ENCODE data around the gene INHA.

The INHA gene

DNA sequence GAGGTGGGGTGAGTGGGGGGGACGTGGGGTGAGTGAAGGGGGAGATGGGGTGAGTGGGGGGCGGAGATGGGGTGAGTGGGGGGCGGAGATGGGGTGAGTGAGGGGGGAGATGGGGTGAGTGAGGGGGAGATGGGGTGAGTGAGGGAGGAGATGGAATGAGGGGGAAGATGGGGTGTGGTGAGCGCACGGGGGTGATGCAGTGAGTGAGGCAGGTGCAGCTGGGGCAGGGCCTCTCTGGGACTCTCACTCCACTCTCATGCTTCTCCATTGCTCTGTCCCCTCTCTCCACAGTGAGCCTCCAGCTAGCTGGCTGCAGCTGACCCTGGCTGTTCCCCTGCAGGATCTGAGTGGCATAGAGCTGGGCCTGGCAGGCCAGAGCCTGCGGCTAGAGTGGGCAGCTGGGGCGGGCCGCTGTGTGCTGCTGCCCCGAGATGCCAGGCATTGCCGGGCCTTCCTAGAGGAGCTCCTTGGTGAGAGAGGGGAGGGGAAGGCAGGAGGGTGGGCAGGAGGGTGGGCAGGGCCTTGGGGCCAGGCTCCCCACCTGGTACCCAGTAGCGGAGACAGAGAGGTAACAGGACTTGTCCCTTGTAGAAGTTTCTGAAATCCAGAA lies 41.5 kb downstream of the INHA start:
- H4K20me1 ChIP-seq (ENCODE audit: insufficient read depth, low read length) = no peaks in the 10 kb centered on the region

DNA sequence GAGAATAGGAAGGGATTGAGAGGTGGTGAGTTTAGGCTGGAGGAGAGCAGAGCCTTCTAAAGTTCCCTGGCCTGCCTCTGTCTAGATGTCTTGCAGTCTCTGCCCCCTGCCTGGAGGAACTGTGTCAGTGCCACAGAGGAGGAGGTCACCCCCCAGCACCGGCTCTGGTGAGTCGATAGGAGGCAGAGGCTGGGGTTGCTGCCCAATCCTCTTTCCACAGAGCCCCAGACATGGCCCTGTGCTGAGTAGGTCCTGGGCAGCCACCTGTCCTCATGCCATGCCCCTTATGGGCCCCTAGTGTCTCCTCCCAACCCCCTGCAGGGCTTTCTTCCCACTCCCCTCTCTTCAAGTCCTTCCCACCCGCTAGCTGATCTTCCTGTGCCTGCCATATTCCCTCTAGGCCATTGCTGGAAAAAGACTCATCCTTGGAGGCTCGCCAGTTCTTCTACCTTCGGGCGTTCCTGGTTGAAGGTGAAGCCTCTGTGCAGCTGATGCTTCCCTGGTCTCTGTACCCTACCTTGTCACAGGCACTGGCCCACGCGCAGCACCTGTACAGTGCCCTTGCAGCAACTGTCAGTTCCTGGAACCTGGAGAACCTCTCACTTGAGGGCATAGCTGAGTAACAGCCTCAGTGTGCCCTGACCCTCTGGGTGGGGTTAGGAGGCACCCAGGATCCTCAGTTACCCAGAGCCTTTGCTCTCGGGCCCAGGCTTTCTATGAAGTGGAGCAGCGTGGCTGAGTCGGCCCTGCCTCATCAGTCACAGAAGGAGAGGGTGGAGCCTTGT lies 42.2 kb downstream of the INHA start:
- Histone ChIP-seq H3K79me2 (ENCODE audit: insufficient read depth, low read length) (no peaks in the 10 kb centered on the region), H3K4me2 (ENCODE audit: insufficient read depth, low read length) (no peak overlapping the region), H2AFZ (ENCODE audit: low read depth, low read length) (no peak overlapping the region), H4K20me1 (ENCODE audit: insufficient read depth, low read length) (no peaks in the 10 kb centered on the region), H3K9me3 (ENCODE audit: insufficient read depth, low read length, severe bottlenecking) (no peaks in the 10 kb centered on the region), H3K36me3 (ENCODE audit: insufficient read depth, low read length) (peaks cover 34% of the 10 kb centered on the region), H3K27me3 (ENCODE audit: insufficient read depth, low read length, poor library complexity) (no peaks in the 10 kb centered on the region), H3K9ac (ENCODE audit: low read depth, low read length) (no peak overlapping the region), H3K27ac (ENCODE audit: low read length) (no peak overlapping the region), H3K4me1 (ENCODE audit: insufficient read depth, low read length) (no peaks in the 10 kb centered on the region), H3K4me3 (ENCODE audit: low read depth in 1 of 2, low read length in 2 of 2) (no peak overlapping the region)
- ATAC-seq (ENCODE audit: insufficient read depth, low read depth) (no peak), DNase-seq (no peak)
- TF ChIP-seq, protein P1, sequence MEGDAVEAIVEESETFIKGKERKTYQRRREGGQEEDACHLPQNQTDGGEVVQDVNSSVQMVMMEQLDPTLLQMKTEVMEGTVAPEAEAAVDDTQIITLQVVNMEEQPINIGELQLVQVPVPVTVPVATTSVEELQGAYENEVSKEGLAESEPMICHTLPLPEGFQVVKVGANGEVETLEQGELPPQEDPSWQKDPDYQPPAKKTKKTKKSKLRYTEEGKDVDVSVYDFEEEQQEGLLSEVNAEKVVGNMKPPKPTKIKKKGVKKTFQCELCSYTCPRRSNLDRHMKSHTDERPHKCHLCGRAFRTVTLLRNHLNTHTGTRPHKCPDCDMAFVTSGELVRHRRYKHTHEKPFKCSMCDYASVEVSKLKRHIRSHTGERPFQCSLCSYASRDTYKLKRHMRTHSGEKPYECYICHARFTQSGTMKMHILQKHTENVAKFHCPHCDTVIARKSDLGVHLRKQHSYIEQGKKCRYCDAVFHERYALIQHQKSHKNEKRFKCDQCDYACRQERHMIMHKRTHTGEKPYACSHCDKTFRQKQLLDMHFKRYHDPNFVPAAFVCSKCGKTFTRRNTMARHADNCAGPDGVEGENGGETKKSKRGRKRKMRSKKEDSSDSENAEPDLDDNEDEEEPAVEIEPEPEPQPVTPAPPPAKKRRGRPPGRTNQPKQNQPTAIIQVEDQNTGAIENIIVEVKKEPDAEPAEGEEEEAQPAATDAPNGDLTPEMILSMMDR (IDR thresholded peaks at IDR 0.05; ENCODE audit: borderline replicate concordance, extremely low read depth, low read length, poor library complexity, severe bottlenecking) = no peak
- no peak for TF ChIP-seq EZH2 (IDR thresholded peaks at IDR 0.05; ENCODE audit: borderline replicate concordance, low read depth, low read length, severe bottlenecking)

More for the DNA sequence above, 41.5 kb downstream of the INHA start:
- TF ChIP-seq, protein P1 (IDR thresholded peaks at IDR 0.05; ENCODE audit: borderline replicate concordance, extremely low read depth, low read length, poor library complexity, severe bottlenecking) = no peak
- no peak for TF ChIP-seq EZH2 (IDR thresholded peaks at IDR 0.05; ENCODE audit: borderline replicate concordance, low read depth, low read length, severe bottlenecking)
- Histone ChIP-seq H3K9ac (ENCODE audit: low read depth, low read length) (no peak overlapping the region), H3K27me3 (ENCODE audit: insufficient read depth, low read length, poor library complexity) (no peaks in the 10 kb centered on the region), H3K27ac (ENCODE audit: low read length) (no peak overlapping the region), H3K79me2 (ENCODE audit: insufficient read depth, low read length) (no peaks in the 10 kb centered on the region), H3K4me1 (ENCODE audit: insufficient read depth, low read length) (no peaks in the 10 kb centered on the region), H2AFZ (ENCODE audit: low read depth, low read length) (no peak overlapping the region), H3K9me3 (ENCODE audit: insufficient read depth, low read length, severe bottlenecking) (no peaks in the 10 kb centered on the region), H3K36me3 (ENCODE audit: insufficient read depth, low read length) (peaks cover 41% of the 10 kb centered on the region), H3K4me3 (ENCODE audit: low read depth in 1 of 2, low read length in 2 of 2) (no peak overlapping the region), H3K4me2 (ENCODE audit: insufficient read depth, low read length) (no peak overlapping the region)
- no peak for ATAC-seq (ENCODE audit: insufficient read depth, low read depth)
- no peak for DNase-seq

GRCh38 chr2:219615036-219615435 lies 42.9 kb downstream of the INHA start:
- no peaks in the 10 kb centered on the region for H3K79me2 ChIP-seq (ENCODE audit: insufficient read depth, low read length)
- no peak overlapping the region for H3K4me2 ChIP-seq (ENCODE audit: insufficient read depth, low read length)
- H3K27me3 ChIP-seq (ENCODE audit: insufficient read depth, low read length, poor library complexity) = no peaks in the 10 kb centered on the region
- no peak overlapping the region for H3K27ac ChIP-seq (ENCODE audit: low read length)
- TF ChIP-seq EZH2 (IDR thresholded peaks at IDR 0.05; ENCODE audit: borderline replicate concordance, low read depth, low read length, severe bottlenecking) = no peak
- TF ChIP-seq, protein P1 (IDR thresholded peaks at IDR 0.05; ENCODE audit: borderline replicate concordance, extremely low read depth, low read length, poor library complexity, severe bottlenecking) = no peak
- ATAC-seq (ENCODE audit: insufficient read depth, low read depth) (no peak), DNase-seq (no peak)
- no peaks in the 10 kb centered on the region for H4K20me1 ChIP-seq (ENCODE audit: insufficient read depth, low read length)
- no peaks in the 10 kb centered on the region for H3K4me1 ChIP-seq (ENCODE audit: insufficient read depth, low read length)
- no peaks in the 10 kb centered on the region for H3K9me3 ChIP-seq (ENCODE audit: insufficient read depth, low read length, severe bottlenecking)
- no peak overlapping the region for H3K4me3 ChIP-seq (ENCODE audit: low read depth in 1 of 2, low read length in 2 of 2)
- peaks cover 30% of the 10 kb centered on the region for H3K36me3 ChIP-seq (ENCODE audit: insufficient read depth, low read length)
- H2AFZ ChIP-seq (ENCODE audit: low read depth, low read length) = no peak overlapping the region
- H3K9ac ChIP-seq (ENCODE audit: low read depth, low read length) = no peak overlapping the region

Measured in DND-41 (cell line).